HG02610 (cell line): ENCODE data around the gene PLXNA4.

Experiments
- ATAC-seq: cut with Tn5 transposase; IDR thresholded peaks from one replicate; pipeline ENCODE4 v1.9.1; 2021; ENCODE audit warnings: mild to moderate bottlenecking, moderate library complexity; ENCODE audit not compliant: unreplicated experiment

PLXNA4 gene

DNA sequence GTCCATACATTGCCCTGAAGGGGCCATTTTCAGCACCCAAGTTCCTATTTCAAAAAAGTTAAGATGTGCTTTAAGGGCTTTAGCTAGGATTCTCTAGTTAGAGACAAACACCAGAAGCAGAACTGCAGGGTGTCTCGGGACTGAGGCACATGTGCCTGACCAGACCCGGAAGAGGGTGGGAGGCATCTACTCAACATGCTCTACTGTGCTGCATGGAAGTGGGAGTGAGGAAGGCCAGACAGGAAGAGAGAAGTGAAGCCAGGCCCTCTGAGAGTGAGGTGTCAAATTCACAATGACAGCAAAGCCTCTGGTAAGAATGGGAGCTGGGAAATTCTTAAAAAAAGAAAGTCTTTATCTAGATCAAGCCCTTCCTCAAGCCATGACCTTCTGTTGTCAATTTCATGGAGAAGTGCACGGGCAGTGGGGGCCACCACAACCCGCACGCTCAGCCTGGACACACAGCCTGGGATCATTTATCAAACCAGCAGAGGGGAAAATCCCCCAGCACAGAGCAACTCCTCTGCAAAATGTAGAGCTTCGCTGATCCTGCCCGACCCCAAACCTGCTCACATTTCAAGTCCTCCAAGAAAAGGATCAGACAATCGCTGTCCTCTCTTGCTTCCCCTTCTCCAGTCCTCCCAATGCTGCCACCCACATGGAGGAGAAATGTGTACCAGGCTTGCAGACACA is 38.7 kb downstream of the PLXNA4 start:
- ATAC-seq: no peak

GRCh38 chr7:132536654-132537395 is 39.4 kb downstream of the PLXNA4 start:
- no peak for ATAC-seq

DNA sequence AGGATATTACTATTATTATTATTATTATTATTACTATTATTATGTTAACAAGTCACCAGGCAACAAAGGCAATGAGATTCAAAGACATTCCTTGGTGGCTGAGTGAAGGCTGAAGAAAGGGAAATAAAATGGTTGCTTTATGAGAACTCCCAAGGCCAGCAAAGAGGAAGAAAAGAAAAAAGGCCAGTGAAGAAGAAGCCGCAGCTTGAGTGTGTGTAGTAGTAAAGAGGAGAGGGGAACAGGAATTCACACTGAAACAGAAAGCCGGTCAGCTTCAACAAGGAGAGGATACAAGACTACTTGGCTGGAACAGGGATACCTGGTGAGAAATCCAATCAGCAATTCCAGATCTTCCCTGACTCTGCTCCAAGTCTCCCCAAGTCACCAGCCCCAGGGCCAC is 42.4 kb downstream of the PLXNA4 start:
- no peak for ATAC-seq

DNA sequence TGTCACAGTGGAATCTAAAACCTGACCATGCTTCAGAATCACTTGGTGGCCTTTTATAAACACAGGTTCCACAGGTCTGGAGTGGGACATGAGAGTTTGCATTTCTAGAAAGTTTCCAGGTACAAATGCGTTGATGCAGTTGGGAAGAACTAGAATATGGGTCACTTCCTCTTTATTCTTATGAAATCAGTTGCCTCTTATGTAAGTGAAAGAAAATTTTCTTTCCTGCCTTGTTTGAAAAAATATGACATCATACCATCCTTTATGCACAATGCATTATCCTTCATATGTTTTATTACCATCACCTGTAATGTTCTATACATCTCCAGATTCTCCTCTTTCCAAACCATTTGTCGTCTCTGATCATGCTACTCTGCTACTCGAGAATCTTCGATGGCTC is 44.0 kb downstream of the PLXNA4 start:
- no peak for ATAC-seq

GRCh38 chr7:132531562-132531961 is 44.7 kb downstream of the PLXNA4 start:
- no peak for ATAC-seq

GRCh38 chr7:132528695-132529094 is 47.6 kb downstream of the PLXNA4 start:
- ATAC-seq: no peak

- no peak for ATAC-seq
Measured at GRCh38 chr7:132527467-132528410, 48.5 kb downstream of the PLXNA4 start.

DNA sequence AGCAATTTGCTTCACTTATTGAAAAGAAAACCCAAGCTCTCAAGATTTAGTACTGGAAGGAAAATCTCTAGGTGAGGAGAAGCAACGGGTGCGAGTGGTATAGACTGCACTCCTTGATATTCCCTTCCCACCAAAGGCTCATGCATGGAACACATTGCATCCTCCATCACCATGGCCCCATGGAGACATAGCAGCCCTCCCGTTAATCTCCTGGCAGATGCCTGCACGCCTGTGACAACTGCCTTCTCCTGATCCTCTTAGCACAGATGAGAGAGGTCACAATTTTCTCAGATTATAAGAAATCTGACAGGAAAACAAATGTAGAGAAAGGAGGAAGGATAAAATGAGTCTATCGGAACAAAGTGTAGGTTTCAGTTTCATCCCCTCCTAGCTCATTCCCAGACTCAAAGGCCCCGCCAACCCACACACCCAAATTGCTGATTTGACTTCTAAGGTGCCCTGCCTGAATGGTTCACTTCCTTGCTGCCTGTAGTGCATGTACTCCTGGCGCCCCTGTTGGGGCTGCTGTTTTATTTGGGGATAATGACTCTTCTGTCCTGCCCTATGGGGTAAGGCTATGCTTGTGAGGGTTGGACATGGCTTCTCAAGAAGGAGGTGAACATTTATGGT is 50.0 kb downstream of the PLXNA4 start:
- ATAC-seq: no peak

DNA sequence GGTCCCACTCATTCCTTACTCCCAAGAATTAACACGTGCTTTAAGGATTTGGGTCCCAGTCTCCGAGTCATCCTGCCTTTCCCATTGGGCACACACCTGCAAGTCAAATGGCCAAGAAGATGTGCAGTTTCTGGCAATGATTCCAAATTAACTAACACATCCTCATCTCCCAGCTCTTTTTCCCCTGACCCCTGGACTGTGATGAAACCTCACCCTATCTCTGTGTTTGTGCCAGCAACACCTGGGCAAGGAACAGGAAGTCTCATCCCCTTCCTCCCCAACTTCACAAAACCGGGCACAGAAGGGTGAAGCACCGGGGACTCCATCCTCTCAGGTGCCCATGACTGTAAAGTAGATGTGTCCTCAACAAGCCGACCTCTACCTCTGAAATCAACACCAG is 54.8 kb downstream of the PLXNA4 start:
- ATAC-seq: no peak

GRCh38 chr7:132520591-132521280 is 55.5 kb downstream of the PLXNA4 start:
- ATAC-seq: no peak

GRCh38 chr7:132519936-132520335 is 56.3 kb downstream of the PLXNA4 start:
- ATAC-seq: no peak

DNA sequence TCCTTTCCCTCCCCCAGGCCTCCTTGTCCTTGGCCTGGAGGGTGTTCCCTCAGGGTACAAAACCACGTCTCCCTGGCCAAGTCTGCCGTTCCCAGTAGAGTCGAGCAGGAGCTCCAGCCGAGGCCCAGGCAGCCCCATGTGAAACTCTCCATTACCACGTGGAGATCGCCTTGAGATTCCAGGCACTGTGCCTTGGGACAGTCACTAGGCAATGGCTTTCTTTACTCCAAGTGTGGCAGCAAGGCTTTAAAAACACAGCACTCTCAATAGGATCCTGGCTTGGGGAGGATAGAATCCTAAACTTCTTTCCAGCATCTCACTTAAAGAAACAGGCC is 57.5 kb downstream of the PLXNA4 start:
- no peak for ATAC-seq

DNA sequence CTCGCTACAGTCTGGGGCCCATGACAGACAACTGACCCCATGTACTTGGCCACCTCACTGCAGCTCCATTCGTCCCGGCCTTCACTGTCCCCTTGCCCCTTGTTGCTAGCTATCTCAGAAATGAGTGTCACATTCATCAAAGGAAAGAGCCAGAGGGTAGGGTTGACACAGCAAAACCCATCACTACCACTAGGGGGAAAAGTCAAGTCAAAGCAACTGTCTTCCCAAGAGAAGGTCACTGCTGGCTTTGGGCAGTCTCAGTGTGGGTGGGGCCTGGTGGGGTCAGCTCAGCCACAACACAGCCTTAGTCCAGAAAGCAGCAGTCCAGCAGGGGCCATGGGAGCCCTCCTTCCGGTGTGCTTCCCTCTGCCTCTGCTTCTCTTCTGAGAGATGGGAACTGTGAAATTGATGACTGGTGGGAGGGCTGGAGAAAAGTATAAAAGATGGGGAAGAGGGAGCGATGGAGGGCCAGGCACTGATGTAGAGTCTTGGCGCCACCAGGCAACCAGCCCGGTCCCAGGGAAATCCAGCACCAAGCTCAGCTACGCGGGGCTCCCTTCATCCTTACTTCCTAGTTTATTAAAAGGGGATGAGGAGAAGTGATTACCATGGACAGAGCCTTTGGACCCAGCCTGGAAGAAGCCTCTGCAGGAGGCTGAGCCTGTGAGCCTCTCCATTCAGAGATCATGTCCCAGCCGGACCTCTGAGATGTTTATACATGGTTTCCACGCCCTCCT is 58.0 kb downstream of the PLXNA4 start:
- ATAC-seq: no peak

- no peak for ATAC-seq
Measured at GRCh38 chr7:132516042-132516840, 60.0 kb downstream of the PLXNA4 start.

DNA sequence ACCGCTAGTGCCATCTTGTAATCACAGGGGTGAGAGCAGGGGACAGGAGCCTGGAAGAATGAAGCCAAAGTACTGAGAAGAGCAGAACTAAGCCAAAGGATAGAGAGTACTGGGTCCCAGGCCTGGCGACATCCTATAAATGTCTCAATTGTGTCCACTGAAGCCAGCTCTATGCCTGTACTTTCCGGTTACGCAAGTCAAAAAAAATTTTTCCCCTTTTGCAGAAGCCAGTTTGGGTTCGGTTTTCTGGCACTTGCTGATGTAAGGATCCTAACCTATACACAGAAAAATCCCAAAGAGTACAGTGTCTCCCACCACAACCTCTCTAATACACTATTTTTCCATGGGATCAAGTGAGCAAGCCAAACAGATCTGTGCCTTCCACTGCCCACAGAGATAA is 61.1 kb downstream of the PLXNA4 start:
- ATAC-seq: no peak

DNA sequence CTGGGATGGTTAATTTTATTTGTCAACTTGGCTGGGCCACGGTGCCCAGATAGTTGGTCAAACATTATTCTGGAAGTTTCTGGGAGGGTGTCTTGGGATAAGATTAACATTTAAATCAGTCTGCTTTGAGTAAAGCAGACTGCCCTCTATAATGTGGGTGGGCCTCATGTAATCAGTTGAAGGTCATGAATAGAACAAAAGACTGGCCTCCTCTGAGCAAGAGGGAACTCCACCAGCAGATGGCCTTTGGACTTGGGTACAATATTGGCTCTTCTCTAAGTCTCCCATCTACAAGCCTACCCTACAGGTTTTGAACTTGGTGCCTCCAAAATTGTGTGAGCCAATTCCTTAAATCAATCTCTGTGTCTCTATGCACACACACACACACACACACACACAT is 61.8 kb downstream of the PLXNA4 start:
- ATAC-seq: no peak

DNA sequence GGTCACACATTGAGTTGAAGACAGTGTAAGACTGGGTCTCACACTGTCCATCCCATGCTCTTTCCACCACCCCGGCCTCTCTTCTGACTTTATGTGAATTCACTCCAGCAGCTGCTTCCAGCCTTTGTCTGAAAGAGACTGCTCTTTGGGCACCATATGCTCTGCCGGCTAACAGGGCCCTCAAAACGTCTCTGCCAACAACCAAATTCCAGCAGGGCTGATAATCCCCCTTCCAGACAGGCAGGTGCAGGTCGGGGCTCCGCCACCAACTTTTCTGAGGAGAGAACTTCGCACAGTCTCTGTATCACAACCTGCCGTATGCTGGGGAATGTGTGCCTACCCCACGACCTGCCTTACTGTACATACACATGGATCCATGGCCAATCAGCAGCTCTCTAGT is 64.3 kb downstream of the PLXNA4 start:
- ATAC-seq: no peak

DNA sequence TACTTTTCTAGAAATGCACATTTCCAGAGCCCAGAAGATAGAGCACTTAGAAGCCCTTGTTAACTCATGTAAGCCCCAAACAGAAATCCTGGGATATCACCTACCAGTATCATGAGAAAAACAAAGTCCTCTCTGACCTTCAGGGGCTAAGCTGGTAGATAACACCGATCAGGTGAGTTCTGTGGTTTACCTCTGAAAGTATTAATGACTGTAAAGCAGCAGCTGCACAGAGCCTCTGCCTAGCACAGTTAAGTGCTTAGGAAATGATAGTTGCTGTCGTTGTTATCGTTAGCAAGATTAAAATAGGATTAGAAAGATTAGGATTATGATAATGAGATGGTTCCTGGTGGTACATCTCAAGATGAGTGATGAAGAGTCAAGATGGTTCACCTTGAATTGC is 64.9 kb downstream of the PLXNA4 start:
- ATAC-seq: no peak

GRCh38 chr7:132509643-132510042 is 66.6 kb downstream of the PLXNA4 start:
- ATAC-seq: no peak
